NT2/D1 (cell line): Measurements from ENCODE around the gene SOWAHC.

Experiments used
- SUZ12 ChIP-seq: IDR thresholded peaks from 2 replicates; pipeline ENCODE4 v1.6.1; 2011; ENCODE audit not compliant: insufficient read length, insufficient read depth; ENCODE audit errors: extremely low read depth
- YY1 ChIP-seq: IDR thresholded peaks from 2 replicates; pipeline ENCODE4 v1.6.1; 2011; ENCODE audit not compliant: insufficient read length, insufficient read depth
- ZNF274 ChIP-seq: IDR thresholded peaks from 2 replicates; pipeline ENCODE4 v1.6.1; 2011; ENCODE audit warnings: mild to moderate bottlenecking, low read depth, low read length

- TF ChIP-seq ZNF274 (no peak), SUZ12 (no peak), YY1 (no peak)
Observed at GRCh38 chr2:109595644-109596043, 18.5 kb upstream of the SOWAHC start.
